HepG2 (cell line): Measurements from ENCODE around the gene RUNX2.

ENCODE experiments used
- ARID3A ChIP-seq: IDR thresholded peaks from 2 replicates; pipeline ENCODE4 v1.6.1; 2012; ENCODE audit warnings: low read depth, low read length, improper control_type of control experiment
- CTCF ChIP-seq: sonication (generic); formaldehyde crosslinking; IDR thresholded peaks from 2 replicates; pipeline ENCODE4 v1.5.0; 2020; ENCODE audit warnings: mild to moderate bottlenecking, missing genetic modification reagents, moderate library complexity
- FOXK2 ChIP-seq: fragments of 450-650 bp; IDR thresholded peaks from 2 replicates; pipeline ENCODE4 v1.6.1; 2016
- GTF2F1 ChIP-seq: fragments of 150-350 bp; IDR thresholded peaks from 2 replicates; pipeline ENCODE4 v1.6.1; 2014; ENCODE audit warnings: low read length
- KLF12 ChIP-seq: sonication (generic); formaldehyde crosslinking; IDR thresholded peaks from 2 replicates; pipeline ENCODE4 v1.4.0; 2020; ENCODE audit warnings: missing genetic modification reagents, borderline replicate concordance
- NR2F2 ChIP-seq: IDR thresholded peaks from 2 replicates; pipeline ENCODE4 v1.6.1; 2012; ENCODE audit warnings: low read depth, inconsistent platforms, borderline replicate concordance
- POLR2AphosphoS2 ChIP-seq: IDR thresholded peaks from 2 replicates; pipeline ENCODE4 v1.6.1; 2011; ENCODE audit warnings: low read depth, low read length, improper control_type of control experiment
- ZFP62 ChIP-seq: sonication (generic); formaldehyde crosslinking; IDR thresholded peaks from 2 replicates; pipeline ENCODE4 v1.4.0; 2020; ENCODE audit warnings: missing genetic modification reagents
- TF ChIP-seq, protein P1 (sequence below): IDR thresholded peaks from 2 replicates; pipeline ENCODE4 v1.6.1; 2018; ENCODE audit warnings: missing genetic modification reagents, mild to moderate bottlenecking, missing compliant biosample characterization
- TF ChIP-seq, protein P2 (sequence below): IDR thresholded peaks from 2 replicates; pipeline ENCODE4 v1.6.1; 2016; ENCODE audit warnings: low read depth

- TF ChIP-seq KLF12 (no peak), FOXK2 (no peak), ARID3A (no peak), POLR2AphosphoS2 (no peak), GTF2F1 (no peak), NR2F2 (no peak), ZFP62 (CRISPR knock-in tag) (no peak), CTCF (CRISPR knock-in tag) (no peak)
- TF ChIP-seq, protein P1, sequence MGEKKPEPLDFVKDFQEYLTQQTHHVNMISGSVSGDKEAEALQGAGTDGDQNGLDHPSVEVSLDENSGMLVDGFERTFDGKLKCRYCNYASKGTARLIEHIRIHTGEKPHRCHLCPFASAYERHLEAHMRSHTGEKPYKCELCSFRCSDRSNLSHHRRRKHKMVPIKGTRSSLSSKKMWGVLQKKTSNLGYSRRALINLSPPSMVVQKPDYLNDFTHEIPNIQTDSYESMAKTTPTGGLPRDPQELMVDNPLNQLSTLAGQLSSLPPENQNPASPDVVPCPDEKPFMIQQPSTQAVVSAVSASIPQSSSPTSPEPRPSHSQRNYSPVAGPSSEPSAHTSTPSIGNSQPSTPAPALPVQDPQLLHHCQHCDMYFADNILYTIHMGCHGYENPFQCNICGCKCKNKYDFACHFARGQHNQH (CRISPR knock-in tag), result no peak
- TF ChIP-seq, protein P2, sequence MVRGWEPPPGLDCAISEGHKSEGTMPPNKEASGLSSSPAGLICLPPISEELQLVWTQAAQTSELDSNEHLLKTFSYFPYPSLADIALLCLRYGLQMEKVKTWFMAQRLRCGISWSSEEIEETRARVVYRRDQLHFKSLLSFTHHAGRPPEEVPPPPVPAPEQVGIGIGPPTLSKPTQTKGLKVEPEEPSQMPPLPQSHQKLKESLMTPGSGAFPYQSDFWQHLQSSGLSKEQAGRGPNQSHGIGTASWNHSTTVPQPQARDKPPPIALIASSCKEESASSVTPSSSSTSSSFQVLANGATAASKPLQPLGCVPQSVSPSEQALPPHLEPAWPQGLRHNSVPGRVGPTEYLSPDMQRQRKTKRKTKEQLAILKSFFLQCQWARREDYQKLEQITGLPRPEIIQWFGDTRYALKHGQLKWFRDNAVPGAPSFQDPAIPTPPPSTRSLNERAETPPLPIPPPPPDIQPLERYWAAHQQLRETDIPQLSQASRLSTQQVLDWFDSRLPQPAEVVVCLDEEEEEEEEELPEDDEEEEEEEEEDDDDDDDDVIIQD (CRISPR knock-in tag), result no peak
Observed at GRCh38 chr6:45655745-45656476, 327.8 kb downstream of the RUNX2 start.
